Measurements from ENCODE around the gene MCAT. TPM values are rescaled to one million over a fixed set of nuclear protein-coding genes. Genes with fewer than 3 reads are reported as not detected.
A peak's percentile ranks its signal among the peaks of the same experiment; 100 is the strongest.
"Not testable (repeated sequence)": the region's sequence is repeated elsewhere in the genome, so short reads cannot be mapped to it uniquely, and the experiment has no call there.

Gene MCAT
- total RNA-seq, 1 donor from 2014 or later: 15.5 TPM

DNA sequence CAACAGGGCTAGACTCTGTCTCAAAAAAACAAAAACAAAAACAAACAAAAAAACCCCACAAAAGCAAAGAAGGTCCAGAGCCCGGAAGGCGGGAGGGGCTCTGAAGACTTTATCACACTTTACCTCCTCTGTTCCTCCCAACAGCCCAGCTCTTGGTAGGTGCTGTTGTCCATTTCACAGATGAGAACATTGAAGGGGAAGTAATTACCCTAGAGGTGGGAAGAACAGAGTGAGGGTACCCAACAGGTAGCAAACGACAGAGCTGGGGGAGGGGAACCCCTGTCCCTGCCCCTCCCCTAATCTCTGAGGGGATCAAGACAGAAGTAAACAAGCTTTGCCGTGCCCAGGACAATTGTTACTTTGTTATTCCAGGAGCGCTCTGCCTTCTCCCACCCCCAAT lies 33.7 kb downstream of the MCAT start:
- ATAC-seq (no peak), DNase-seq (ENCODE audit: missing footprints) (no peak)
- intact Hi-C loops (cut with DNase I): no loop called here

DNA sequence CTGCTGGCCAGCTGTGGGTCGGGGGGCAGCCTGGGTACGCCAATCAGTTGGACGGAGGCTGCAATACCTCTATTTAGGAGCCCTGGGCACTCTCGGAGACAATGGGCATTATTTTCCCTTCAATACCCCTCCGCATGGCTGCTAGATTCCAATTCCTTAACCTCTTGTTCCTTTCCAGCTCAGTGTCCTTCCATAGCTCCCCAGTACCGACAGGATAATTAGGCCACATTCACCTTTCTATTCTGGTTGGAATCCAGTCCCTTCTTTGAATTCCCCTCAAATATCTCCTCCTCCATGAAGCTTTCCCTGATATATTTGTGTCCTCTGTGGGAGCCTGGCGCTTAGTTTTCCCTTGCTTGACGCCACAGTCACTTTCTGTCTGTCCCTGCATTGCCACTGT lies 36.9 kb downstream of the MCAT start:
- ATAC-seq: no peak
- DNase-seq (ENCODE audit: missing footprints): no peak
- intact Hi-C loops (cut with DNase I): no loop called here

DNA sequence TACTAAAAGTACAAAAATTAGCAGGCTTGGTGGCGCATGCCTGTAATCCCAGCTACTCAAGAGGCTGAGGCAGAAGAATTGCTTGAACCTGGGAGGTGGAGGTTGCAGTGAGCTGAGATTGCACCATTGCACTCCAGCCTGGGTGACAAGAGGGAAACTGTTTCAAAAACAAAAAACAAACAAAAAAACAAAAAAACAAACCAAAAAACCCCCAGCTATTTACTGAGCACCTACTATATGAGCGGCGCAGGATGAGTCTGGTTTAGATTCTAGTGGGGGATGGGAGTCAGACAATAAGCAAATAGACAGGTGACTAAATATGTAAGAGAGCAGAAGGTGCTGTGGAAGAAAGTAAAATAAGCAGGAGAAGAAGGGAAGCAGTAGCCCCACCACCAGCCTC lies 38.2 kb downstream of the MCAT start:
- DNase-seq (ENCODE audit: missing footprints); ATAC-seq; intact Hi-C loops (cut with DNase I): not testable (repeated sequence)

DNA sequence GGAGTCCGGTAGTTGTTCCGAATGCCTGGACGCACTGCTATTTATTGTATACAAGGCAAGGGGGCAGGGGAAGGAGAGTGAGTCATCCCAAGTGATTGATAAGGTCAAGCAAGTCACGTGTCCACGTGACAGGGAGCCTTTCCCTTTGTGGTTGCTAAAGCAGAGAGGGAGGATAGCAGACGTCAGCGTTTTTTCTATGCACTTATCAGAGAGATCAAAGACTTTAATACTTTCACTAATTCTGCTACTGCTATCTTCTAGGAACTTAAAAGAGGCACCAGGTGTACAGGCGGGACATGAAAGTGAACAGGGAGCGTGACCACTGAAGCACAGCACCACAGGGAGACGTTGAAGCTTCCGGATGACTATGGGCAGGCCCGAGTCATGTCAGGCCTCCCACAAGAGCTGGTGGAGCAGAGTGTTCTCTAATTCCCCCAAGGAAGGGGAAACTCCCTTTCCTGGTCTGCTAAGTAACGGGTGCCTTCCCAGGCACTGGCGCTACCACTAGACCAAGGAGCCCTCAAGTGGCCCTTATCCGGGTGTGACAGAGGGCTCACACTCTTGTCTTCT lies 39.1 kb downstream of the MCAT start:
- ATAC-seq; intact Hi-C loops (cut with DNase I); DNase-seq (ENCODE audit: missing footprints): not testable (repeated sequence)

DNA sequence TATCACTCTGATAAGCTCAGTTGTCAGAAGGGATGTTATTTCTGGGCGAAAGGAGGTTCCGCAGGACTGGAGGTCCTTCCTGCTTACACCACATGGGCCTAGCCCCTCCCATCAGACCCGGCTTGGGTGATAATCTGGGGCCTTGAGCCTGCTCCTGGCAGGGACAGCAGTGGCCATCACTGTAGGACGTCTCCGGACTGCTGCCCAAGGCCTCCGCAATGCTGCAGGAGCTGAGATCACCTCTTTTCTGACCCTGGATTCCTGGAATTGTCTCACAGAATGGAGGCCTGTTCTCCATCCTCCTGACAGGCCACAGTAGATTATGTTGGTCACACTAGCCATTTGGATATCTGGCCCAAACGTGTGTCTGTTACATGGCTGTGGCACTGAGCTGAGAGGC lies 41.9 kb downstream of the MCAT start:
- ATAC-seq (peak; percentile 38), DNase-seq (ENCODE audit: missing footprints) (peak; percentile 20)
- intact Hi-C loops (cut with DNase I): no loop called here

DNA sequence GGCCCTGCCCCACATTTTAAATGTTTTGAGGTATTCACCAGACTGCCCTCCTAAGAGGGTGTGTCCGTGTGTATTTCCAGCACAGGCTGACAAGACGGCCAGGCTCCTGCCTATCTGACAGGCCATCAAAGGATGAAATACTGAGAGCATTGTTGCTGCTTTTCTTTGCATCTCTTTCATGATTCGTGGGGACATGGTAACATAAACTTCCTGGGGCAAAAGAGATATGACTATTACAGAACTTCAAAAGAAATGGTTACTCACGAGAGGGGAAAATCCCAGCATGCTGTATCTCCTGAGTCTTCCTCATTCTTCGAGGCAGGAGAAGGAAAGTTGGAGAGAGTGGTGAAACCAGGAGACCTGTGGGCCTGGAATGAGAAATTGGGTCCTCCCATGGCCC lies 43.0 kb downstream of the MCAT start:
- DNase-seq (ENCODE audit: missing footprints) (no peak), ATAC-seq (no peak)
- intact Hi-C loops (cut with DNase I): no loop called here

DNA sequence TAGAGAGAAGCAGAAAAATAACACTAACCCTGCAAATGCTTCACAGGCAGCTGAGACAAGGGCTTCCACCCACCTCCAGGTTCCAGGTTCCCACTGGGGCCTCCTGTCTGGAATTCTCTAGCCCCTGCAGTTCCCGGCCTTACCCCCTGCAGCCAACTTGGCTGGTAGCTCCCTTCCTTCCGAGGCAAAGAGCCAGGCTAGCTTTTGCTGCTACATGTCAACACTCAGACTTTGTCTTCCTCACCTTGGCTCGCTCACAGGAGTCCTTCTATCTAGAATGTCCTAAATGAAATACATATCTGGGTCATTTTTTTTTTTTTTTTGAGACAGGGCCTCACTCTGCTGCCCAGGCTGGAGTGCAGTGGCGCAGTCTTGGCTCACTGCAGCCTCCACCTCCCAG lies 44.1 kb downstream of the MCAT start:
- ATAC-seq (peak; percentile 53), DNase-seq (ENCODE audit: missing footprints) (peak; percentile 59)
- intact Hi-C loops (cut with DNase I): no loop called here

DNA sequence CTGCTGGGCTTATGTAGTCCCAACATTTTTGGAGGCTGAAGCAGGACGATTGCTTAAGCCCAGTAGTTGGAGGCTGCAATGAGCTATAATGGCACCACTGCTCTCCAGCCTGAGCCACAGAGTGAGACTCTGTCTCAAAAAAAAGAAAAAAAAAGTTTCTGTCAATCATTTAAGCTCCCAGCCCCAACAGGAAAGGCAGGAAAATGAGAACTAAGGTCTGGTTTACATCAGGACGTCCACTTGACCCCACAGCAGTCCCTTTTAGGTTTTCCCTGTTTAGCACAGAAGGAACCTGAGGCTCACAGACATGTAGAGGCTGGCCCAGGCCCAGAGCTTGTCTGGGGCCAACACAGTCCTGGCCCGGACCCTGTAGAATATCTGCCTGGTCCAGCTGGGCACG lies 44.8 kb downstream of the MCAT start:
- peak; percentile 26 for DNase-seq (ENCODE audit: missing footprints)
- intact Hi-C loops (cut with DNase I): no loop called here
- peak; percentile 30 for ATAC-seq

DNA sequence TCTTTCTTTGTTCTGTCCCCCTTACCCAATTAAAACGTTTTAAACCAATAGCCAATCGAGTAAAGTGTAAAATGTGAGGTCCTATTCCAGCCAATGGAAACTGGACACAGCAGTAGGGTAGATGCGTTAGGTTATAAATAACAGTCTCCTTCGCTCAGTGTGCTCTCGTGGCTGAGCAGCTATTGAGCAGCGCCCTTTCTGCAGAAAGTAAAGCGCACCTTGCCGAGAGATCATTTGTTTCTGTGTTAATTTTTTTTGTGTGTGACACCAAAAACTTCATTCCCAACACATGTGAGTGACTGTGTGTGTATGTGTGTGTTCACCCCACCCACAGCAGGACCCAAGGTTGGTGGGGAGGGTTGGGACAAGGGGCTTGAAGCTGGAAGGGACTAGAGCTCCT lies 46.8 kb downstream of the MCAT start:
- intact Hi-C loops (cut with DNase I): no loop called here
- DNase-seq (ENCODE audit: missing footprints): no peak
- ATAC-seq: no peak

DNA sequence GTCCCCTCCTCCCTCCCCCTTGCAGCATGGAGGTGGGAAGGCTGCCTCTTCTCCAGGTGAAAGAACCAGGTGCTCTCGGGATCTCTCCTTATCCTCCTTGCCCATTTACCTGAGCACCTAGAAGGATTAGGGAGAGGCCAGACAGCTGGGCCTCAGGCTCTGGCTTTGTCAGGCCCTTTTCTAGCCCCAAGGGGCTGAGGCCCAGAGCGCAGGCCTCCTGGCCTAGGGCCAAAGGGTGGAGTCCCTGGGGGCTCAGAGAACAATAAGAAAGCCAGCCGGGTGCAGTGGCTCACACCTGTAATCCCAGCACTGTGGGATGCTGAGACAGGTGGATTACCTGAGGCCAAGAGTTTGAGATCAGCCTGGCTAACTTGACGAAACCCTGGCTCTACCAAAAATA lies 48.6 kb downstream of the MCAT start:
- ATAC-seq (no peak), DNase-seq (ENCODE audit: missing footprints) (peak; percentile 9)
- intact Hi-C loops (cut with DNase I): no loop called here

DNA sequence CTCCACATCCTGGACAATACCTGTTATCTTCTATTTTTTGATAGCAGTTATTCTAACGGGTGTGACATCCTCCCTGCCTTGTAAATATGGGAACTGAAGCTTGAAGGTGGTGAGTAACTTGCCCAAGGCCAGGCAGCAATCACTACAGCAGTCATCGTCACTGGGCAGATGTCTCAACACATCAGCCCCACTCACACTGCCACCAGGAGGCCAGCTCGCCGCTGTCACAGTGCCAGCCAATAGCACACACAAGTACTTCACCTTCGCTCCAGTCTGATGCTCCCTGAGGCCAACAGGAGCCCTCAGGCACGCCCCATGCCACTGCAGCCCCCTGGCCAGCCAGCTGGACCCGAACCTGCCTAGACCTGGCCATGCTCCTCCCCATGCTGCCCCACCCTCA lies 49.1 kb downstream of the MCAT start:
- intact Hi-C loops (cut with DNase I): no loop called here
- DNase-seq (ENCODE audit: missing footprints): peak; percentile 85
- peak; percentile 43 for ATAC-seq

DNA sequence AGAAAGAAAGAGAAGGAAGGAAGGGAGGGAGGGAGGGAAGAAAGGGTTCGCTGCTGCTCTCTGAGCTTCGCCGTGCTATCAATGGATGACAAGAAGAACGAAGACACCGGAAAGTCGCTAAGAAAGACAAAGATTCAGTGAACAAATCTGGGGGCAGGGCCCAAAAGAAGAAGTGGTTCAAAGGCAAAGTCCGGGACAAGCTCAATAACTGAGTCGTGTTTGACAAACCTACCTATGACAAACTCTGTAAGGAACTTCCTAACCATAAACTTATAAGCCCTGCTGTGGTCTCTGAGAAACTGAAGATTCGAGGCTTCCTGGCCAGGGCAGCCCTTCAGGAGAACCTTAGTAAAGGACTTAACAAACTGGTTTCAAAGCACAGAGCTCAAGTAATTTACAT lies 51.1 kb downstream of the MCAT start:
- ATAC-seq: no peak
- intact Hi-C loops (cut with DNase I): no loop called here
- DNase-seq (ENCODE audit: missing footprints): no peak

DNA sequence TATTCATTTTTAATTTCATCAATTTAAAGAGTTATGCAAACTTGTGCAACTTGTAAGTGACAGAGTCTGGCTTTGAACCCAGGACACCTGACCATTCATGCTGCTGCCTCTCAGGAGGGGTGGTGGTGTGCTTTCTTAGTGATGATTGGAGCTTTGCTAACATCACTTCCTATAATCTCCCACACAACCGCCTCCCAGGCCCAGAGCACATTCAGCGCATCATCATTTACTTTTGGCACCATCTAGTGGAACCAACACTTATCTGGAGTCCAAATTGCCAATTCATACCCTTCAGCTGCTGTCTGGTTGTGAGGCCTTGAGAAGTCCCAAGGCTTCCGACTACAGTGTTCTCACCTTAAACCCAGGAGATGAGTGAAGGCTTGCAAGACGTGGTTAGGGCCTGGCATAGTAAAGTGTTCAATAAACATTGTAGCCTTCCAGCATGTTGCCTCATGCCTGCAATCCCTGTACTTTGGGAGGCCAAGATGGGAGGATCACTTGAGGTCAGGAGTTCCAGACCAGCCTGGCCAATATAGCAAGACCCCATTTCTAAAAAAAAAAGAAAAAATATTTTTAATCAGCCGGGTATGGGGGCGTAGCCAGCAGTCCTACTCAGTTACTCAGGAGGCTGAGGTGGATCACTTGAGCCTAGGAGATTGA lies 52.9 kb downstream of the MCAT start:
- DNase-seq (ENCODE audit: missing footprints) (no peak), ATAC-seq (peak; percentile 37)
- intact Hi-C loops (cut with DNase I): no loop called here

DNA sequence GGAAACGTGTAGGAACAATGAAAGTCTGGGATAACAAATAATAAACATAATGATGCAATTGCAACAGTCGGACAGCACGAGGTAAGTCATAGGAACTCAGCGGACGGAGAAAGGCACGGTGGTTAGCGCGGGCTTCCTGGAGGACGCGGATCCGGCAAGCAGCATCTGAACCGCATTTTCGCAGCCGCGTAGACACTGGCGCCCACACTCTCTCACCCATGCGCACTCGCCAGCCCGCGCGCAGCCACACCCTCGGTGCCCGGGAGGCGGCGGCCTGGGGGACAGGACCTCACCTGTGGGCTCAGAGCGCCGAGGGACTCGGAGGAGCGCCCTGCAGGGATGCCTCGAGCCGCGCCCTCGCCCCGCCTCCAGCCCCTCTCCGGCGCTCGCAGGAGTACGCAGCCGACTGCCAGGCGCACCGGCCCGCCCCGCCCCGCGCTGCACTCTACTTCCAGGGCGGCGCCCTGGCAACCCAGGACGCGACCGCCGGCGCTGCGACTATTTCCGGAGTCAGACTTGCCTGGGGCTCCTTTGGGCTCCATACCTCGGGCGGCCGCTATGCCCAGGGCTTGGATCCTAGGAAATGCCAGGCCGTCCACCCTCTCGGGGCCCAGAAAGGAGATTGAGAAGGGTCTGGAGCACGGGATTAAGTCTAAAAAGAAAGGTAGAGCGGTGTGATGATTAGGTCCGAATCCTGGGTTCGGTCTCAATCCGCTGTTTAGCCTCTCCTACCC lies 54.0 kb downstream of the MCAT start, which contains the start of gene TTLL1:
TSS of gene TTLL1 (minus strand) at position 408 of the 734 bp plus-strand sequence. CDS start 13,805 bp downstream, outside the sequence.
- peak; percentile 93 for ATAC-seq
- peak; percentile 96 for DNase-seq (ENCODE audit: missing footprints)
- intact Hi-C loops (cut with DNase I): loop anchor here (5.0 kb wide), 1 partner anchor 222 kb away; no protein-coding TSS in a partner anchor

DNA sequence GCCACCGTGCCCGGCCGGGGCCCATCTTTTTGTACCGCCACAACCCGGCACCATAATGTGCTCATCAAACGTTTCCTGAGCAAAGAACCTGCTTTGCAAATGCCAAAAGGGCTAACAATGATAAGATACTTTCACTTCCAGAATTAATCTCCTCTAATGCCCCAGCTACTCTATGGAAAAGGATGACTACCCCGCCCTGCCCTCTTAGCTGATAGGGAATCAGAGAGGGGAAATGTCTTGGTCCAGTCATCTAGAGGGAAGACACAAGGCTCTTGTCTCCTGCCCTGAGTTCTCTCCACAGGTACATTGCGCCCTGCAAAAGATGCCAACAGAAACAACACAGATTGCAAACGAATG lies 54.6 kb downstream of the MCAT start:
- no peak for ATAC-seq
- intact Hi-C loops (cut with DNase I): loop anchor here (5.0 kb wide), 1 partner anchor 221 kb away; no protein-coding TSS in a partner anchor
- no peak for DNase-seq (ENCODE audit: missing footprints)

DNA sequence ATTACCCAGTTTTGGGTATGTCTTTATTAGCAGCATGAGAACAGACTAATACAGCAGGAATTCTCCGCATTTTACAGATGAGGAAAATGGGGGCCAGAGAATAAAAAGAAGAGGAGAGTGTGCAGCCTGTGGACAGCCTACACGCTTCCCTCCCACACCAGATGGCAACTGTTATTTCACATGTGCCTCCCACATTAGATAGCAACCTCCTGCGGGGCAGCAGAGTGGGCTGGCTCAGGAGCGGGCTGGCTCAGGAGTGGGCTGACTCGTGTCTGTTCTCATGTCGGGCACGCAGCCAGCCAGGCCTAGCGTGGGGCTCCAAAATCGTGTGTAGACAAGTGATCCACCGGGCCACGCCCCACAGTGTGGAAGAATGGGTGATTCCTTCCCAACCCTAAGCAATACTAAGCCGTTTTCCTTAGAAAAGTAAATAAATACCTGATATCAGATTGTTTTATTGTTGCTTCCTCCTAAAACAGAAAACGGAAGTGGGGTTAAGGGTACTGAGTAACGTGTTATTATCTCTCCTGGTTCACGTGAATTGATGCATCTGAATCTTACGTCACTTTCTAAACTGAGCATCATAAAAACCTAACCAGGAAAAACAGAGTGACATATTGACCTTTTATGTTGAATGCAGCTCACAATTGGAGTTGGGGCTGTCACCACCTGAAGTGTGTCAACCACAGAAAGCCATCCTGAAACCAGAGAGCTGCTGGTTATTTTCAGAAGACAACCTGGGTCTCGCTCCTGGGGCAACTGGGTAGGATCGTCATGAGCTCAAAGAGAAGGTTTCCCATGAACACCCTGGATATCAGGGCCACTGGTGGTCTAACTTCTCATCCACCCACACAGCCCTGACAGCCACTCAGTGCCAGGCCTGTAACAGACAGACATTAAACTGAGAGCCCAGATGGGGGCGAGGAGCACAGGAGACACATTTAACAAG lies 57.3 kb downstream of the MCAT start:
- no peak for DNase-seq (ENCODE audit: missing footprints)
- intact Hi-C loops (cut with DNase I): loop anchor here (5.0 kb wide), 1 partner anchor 219 kb away; no protein-coding TSS in a partner anchor
- no peak for ATAC-seq
